SK-N-SH treated with all-trans-retinoic acid at 6 μM for 48 hours (cell line): ENCODE measurements around the gene RHCG.

ENCODE experiments used
- ATAC-seq: fragments of 200-7000 bp; cut with Tn5 transposase; 3 replicates; pipeline ENCODE4 v1.9.1; 2020; ENCODE audit warnings: mild to moderate bottlenecking, moderate library complexity
- ARNTL ChIP-seq: fragments of 450-650 bp; formaldehyde crosslinking; IDR thresholded peaks from 2 replicates; pipeline ENCODE4 v1.5.0; 2020; ENCODE audit warnings: low read depth, mild to moderate bottlenecking, moderate library complexity, borderline replicate concordance
- GLIS3 ChIP-seq: fragments of 250-450 bp; sonication (Bioruptor Pico); IDR thresholded peaks from 2 replicates; pipeline ENCODE4 v1.5.0; 2020; ENCODE audit warnings: mild to moderate bottlenecking, moderate library complexity
- ISL1 ChIP-seq: fragments of 250-450 bp; sonication (Bioruptor Pico); IDR thresholded peaks from 2 replicates; pipeline ENCODE4 v2.1.2; 2022; ENCODE audit warnings: mild to moderate bottlenecking, moderate library complexity
- PPARA ChIP-seq: fragments of 250-450 bp; sonication (Bioruptor Pico); IDR thresholded peaks from 2 replicates; pipeline ENCODE4 v1.5.0; 2020; ENCODE audit warnings: mild to moderate bottlenecking, borderline replicate concordance
- RARB ChIP-seq: fragments of 250-450 bp; sonication (Bioruptor Pico); IDR thresholded peaks from 2 replicates; pipeline ENCODE4 v1.8.0; 2021; ENCODE audit warnings: mild to moderate bottlenecking, moderate library complexity
- SNAI2 ChIP-seq: fragments of 250-450 bp; sonication (Bioruptor Pico); IDR thresholded peaks from 2 replicates; pipeline ENCODE4 v1.5.0; 2020; ENCODE audit warnings: mild to moderate bottlenecking, moderate library complexity
- TCF4 ChIP-seq: fragments of 250-450 bp; sonication (Bioruptor Pico); IDR thresholded peaks from 2 replicates; pipeline ENCODE4 v1.8.0; 2021; ENCODE audit warnings: mild to moderate bottlenecking, moderate library complexity, borderline replicate concordance
- TOX ChIP-seq: fragments of 250-450 bp; sonication (Bioruptor Pico); IDR thresholded peaks from 2 replicates; pipeline ENCODE4 v1.8.0; 2021; ENCODE audit warnings: mild to moderate bottlenecking, moderate library complexity, borderline replicate concordance
- ZC3H10 ChIP-seq: fragments of 250-450 bp; sonication (Bioruptor Pico); IDR thresholded peaks from 2 replicates; pipeline ENCODE4 v1.5.1; 2021; ENCODE audit warnings: mild to moderate bottlenecking, moderate library complexity
- ZFP3 ChIP-seq: fragments of 250-450 bp; sonication (Bioruptor Pico); IDR thresholded peaks from 2 replicates; pipeline ENCODE4 v1.5.0; 2020; ENCODE audit warnings: mild to moderate bottlenecking, moderate library complexity
- ZFP30 ChIP-seq: fragments of 450-650 bp; formaldehyde crosslinking; IDR thresholded peaks from 2 replicates; pipeline ENCODE4 v1.5.0; 2022; ENCODE audit warnings: mild to moderate bottlenecking, moderate library complexity
- ZNF70 ChIP-seq: fragments of 450-650 bp; formaldehyde crosslinking; IDR thresholded peaks from 2 replicates; pipeline ENCODE4 v1.5.0; 2020; ENCODE audit warnings: mild to moderate bottlenecking, moderate library complexity
- ZNF8 ChIP-seq: fragments of 450-650 bp; formaldehyde crosslinking; IDR thresholded peaks from 2 replicates; pipeline ENCODE4 v1.5.0; 2020; ENCODE audit warnings: mild to moderate bottlenecking, moderate library complexity
- TF ChIP-seq, protein P1 (sequence below): fragments of 250-450 bp; sonication (Bioruptor Pico); IDR thresholded peaks from 2 replicates; pipeline ENCODE4 v1.5.1; 2020; ENCODE audit warnings: low read depth, mild to moderate bottlenecking, moderate library complexity
- TF ChIP-seq, protein P2 (sequence below): fragments of 250-450 bp; sonication (Bioruptor Pico); IDR thresholded peaks from 2 replicates; pipeline ENCODE4 v1.5.1; 2021; ENCODE audit warnings: mild to moderate bottlenecking, moderate library complexity
- TF ChIP-seq, protein P3 (sequence below): fragments of 250-450 bp; sonication (Bioruptor Pico); IDR thresholded peaks from 2 replicates; pipeline ENCODE4 v1.5.0; 2020; ENCODE audit warnings: mild to moderate bottlenecking, moderate library complexity
- TF ChIP-seq, protein P4 (sequence below): fragments of 250-450 bp; sonication (Bioruptor Pico); IDR thresholded peaks from 2 replicates; pipeline ENCODE4 v1.8.0; 2020; ENCODE audit warnings: mild to moderate bottlenecking, moderate library complexity, borderline replicate concordance
- TF ChIP-seq, protein P5 (sequence below): fragments of 250-450 bp; sonication (Bioruptor Pico); IDR thresholded peaks from 2 replicates; pipeline ENCODE4 v1.8.0; 2021; ENCODE audit warnings: low read depth, mild to moderate bottlenecking, moderate library complexity, borderline replicate concordance

The RHCG gene

DNA sequence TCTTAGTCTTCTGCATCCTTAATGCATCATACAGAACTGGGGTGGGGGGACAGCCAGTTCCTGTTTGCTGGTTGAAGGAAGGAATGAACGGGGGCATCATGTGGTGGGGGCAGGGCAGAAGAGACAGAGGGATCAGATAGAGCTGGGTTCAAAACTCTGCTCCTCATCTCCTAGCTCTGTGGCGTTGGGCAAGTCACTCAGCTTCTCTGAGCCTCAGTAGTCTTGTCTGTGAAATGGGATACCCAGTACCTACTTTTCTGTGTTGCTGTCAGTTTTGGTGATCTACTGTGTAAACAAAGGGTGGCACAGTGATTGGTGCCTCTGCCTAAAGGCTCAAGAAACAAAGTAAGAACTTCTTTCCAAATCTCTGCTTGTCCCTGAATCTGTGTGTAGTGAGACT is 36.3 kb downstream of the RHCG start (continued):
- TF ChIP-seq, protein P1, sequence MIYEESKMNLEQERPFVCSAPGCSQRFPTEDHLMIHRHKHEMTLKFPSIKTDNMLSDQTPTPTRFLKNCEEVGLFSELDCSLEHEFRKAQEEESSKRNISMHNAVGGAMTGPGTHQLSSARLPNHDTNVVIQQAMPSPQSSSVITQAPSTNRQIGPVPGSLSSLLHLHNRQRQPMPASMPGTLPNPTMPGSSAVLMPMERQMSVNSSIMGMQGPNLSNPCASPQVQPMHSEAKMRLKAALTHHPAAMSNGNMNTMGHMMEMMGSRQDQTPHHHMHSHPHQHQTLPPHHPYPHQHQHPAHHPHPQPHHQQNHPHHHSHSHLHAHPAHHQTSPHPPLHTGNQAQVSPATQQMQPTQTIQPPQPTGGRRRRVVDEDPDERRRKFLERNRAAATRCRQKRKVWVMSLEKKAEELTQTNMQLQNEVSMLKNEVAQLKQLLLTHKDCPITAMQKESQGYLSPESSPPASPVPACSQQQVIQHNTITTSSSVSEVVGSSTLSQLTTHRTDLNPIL (CRISPR knock-in tag) = no peak
- TF ChIP-seq ZNF8 (CRISPR knock-in tag) = no peak
- TF ChIP-seq SNAI2 (CRISPR knock-in tag) = no peak
- no peak for TF ChIP-seq ZNF70 (CRISPR knock-in tag)
- no peak for TF ChIP-seq ZFP30 (CRISPR knock-in tag)
- TF ChIP-seq, protein P2, sequence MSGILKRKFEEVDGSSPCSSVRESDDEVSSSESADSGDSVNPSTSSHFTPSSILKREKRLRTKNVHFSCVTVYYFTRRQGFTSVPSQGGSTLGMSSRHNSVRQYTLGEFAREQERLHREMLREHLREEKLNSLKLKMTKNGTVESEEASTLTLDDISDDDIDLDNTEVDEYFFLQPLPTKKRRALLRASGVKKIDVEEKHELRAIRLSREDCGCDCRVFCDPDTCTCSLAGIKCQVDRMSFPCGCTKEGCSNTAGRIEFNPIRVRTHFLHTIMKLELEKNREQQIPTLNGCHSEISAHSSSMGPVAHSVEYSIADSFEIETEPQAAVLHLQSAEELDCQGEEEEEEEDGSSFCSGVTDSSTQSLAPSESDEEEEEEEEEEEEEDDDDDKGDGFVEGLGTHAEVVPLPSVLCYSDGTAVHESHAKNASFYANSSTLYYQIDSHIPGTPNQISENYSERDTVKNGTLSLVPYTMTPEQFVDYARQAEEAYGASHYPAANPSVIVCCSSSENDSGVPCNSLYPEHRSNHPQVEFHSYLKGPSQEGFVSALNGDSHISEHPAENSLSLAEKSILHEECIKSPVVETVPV (CRISPR knock-in tag) = no peak

DNA sequence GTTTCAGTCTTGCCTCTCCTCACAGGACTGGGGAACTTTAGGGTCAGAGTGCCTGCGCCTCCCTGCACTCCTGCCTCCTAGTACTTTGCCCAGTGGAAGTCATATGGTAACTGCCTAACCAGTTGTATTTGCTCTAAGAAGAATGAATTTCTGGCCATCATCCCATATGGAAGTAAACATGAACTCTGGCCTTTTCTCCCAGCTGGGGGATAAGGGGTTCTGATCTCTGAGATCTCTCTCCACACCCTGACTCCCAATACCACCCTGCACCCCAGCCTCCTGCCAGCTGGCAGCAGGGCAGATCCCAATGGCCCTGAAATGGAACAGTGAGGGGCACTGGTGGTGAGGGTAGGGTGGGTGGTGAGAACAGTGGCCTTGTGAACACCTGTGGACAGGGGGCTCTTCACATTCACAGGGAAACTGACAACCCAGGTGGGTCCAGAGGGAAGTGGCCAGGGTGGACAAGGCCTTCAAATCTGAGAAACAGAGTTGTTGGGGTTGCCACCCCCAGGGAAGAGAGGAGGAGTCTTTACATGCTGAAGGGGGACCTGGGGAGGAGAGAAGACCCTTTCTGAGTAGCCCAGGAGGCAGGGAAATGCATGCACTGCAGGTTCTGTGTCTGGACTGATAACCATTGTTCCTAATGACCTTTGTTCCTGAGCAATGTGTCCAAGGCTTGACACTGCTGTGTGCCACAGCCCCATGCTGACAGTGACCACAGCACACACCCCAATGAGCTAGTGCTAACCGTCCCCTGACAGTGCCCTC is 36.9 kb downstream of the RHCG start:
- TF ChIP-seq ZNF8 (CRISPR knock-in tag) (no peak), PPARA (CRISPR knock-in tag) (no peak), ZFP30 (CRISPR knock-in tag) (no peak), ISL1 (CRISPR knock-in tag) (no peak), SNAI2 (CRISPR knock-in tag) (no peak)
- TF ChIP-seq, protein P1 (CRISPR knock-in tag) = no peak
- TF ChIP-seq, all 23 proteins: peak for 0
- no peak for ATAC-seq

DNA sequence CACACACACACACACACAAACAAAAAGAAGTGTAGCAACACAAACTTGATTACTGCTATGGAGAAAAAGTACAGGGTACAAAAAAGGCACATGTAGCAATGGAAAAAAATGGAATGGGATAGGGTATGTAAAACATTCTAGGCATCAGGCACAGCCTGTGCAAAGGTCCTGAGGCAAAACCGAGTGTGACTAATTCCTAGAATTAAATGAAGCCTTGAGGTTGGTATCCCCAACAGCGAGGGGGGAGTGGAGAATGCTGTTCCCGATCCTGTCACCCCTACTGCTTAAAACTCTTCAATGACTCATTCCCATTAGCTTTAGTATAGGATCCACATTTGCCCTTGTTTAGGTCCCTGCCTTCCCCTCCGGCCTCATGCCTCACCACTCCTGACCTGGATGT is 37.9 kb downstream of the RHCG start:
- TF ChIP-seq GLIS3 (CRISPR knock-in tag) = no peak
- TF ChIP-seq ZC3H10 (CRISPR knock-in tag) = no peak
- no peak for TF ChIP-seq TCF4 (CRISPR knock-in tag)
- TF ChIP-seq SNAI2 (CRISPR knock-in tag) = no peak
- TF ChIP-seq ZNF70 (CRISPR knock-in tag) = no peak
- TF ChIP-seq, protein P3, sequence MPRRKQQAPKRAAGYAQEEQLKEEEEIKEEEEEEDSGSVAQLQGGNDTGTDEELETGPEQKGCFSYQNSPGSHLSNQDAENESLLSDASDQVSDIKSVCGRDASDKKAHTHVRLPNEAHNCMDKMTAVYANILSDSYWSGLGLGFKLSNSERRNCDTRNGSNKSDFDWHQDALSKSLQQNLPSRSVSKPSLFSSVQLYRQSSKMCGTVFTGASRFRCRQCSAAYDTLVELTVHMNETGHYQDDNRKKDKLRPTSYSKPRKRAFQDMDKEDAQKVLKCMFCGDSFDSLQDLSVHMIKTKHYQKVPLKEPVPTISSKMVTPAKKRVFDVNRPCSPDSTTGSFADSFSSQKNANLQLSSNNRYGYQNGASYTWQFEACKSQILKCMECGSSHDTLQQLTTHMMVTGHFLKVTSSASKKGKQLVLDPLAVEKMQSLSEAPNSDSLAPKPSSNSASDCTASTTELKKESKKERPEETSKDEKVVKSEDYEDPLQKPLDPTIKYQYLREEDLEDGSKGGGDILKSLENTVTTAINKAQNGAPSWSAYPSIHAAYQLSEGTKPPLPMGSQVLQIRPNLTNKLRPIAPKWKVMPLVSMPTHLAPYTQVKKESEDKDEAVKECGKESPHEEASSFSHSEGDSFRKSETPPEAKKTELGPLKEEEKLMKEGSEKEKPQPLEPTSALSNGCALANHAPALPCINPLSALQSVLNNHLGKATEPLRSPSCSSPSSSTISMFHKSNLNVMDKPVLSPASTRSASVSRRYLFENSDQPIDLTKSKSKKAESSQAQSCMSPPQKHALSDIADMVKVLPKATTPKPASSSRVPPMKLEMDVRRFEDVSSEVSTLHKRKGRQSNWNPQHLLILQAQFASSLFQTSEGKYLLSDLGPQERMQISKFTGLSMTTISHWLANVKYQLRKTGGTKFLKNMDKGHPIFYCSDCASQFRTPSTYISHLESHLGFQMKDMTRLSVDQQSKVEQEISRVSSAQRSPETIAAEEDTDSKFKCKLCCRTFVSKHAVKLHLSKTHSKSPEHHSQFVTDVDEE (CRISPR knock-in tag) = no peak
- no peak for TF ChIP-seq ARNTL (CRISPR knock-in tag)
- TF ChIP-seq ZFP30 (CRISPR knock-in tag) = no peak
- TF ChIP-seq TOX (CRISPR knock-in tag) = no peak
- TF ChIP-seq, protein P2 (CRISPR knock-in tag) = no peak
- no peak for TF ChIP-seq ZFP3 (CRISPR knock-in tag)
- TF ChIP-seq, protein P4, sequence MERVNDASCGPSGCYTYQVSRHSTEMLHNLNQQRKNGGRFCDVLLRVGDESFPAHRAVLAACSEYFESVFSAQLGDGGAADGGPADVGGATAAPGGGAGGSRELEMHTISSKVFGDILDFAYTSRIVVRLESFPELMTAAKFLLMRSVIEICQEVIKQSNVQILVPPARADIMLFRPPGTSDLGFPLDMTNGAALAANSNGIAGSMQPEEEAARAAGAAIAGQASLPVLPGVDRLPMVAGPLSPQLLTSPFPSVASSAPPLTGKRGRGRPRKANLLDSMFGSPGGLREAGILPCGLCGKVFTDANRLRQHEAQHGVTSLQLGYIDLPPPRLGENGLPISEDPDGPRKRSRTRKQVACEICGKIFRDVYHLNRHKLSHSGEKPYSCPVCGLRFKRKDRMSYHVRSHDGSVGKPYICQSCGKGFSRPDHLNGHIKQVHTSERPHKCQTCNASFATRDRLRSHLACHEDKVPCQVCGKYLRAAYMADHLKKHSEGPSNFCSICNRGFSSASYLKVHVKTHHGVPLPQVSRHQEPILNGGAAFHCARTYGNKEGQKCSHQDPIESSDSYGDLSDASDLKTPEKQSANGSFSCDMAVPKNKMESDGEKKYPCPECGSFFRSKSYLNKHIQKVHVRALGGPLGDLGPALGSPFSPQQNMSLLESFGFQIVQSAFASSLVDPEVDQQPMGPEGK (CRISPR knock-in tag) = no peak
- TF ChIP-seq ZNF8 (CRISPR knock-in tag) = no peak
- no peak for TF ChIP-seq ISL1 (CRISPR knock-in tag)
- TF ChIP-seq RARB (CRISPR knock-in tag) = no peak
- TF ChIP-seq, protein P5, sequence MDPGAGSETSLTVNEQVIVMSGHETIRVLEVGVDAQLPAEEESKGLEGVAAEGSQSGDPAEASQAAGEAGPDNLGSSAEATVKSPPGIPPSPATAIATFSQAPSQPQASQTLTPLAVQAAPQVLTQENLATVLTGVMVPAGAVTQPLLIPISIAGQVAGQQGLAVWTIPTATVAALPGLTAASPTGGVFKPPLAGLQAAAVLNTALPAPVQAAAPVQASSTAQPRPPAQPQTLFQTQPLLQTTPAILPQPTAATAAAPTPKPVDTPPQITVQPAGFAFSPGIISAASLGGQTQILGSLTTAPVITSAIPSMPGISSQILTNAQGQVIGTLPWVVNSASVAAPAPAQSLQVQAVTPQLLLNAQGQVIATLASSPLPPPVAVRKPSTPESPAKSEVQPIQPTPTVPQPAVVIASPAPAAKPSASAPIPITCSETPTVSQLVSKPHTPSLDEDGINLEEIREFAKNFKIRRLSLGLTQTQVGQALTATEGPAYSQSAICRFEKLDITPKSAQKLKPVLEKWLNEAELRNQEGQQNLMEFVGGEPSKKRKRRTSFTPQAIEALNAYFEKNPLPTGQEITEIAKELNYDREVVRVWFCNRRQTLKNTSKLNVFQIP (CRISPR knock-in tag) = no peak
- ATAC-seq = no peak
